ENCODE results near the gene CGB2. TPM values are rescaled to one million over a fixed set of nuclear protein-coding genes. Genes with fewer than 3 reads are reported as not detected.

Gene CGB2
- total and polyA plus RNA-seq, 2 of the 13 experiments (the other 11 are each of a cell fraction or from before 2014, with no cell fraction given): not detected

DNA sequence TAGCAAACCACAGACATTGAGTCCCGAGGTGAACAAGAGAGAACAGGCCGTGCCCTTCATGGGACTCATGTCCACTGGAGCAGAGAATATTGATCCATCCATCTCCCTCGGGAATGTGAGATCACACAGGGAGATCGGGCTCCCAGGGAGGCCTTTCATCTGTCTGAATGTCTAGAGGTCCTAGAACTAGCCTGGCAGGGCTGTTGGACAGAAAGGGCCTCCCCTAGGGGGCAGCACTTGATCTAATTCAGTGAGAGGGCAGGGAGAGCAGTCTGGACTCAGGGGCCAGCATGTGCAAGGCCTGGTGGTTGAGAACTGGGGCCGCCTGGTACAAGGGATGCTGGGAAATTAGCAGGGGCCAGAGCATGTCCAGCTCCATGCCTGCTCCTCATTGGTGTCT is 33.7 kb upstream of the CGB2 start (continued):
- no peak for TF ChIP-seq PAX8 (CRISPR knock-in tag; IDR thresholded peaks at IDR 0.05; ENCODE audit: borderline replicate concordance)
- TF ChIP-seq PRMT3 (CRISPR knock-in tag; IDR thresholded peaks at IDR 0.05; ENCODE audit: borderline replicate concordance, low read depth): no peak
- no peak for TF ChIP-seq KLF15 (CRISPR knock-in tag; IDR thresholded peaks at IDR 0.05; ENCODE audit: borderline replicate concordance)
- no peak for TF ChIP-seq ZBTB40 (IDR thresholded peaks at IDR 0.05)
- no peak for TF ChIP-seq ZBTB40 (CRISPR knock-in tag; IDR thresholded peaks at IDR 0.05)
- no peak for TF ChIP-seq ZIK1 (CRISPR knock-in tag; IDR thresholded peaks at IDR 0.05; ENCODE audit: borderline replicate concordance, low read depth)
